OCI-LY7 (cell line): ENCODE measurements around the gene KRT80.

Experiments used
- CTCF ChIP-seq: fragments of 200-600 bp; sonication (generic); conservative IDR thresholded peaks from 2 replicates; pipeline ENCODE4 v1.5.1; 2014; ENCODE audit warnings: mild to moderate bottlenecking, antibody characterized with exemption, low read length, moderate library complexity, mixed read lengths
- EZH2phosphoT487 ChIP-seq: fragments of 200-600 bp; sonication (generic); IDR thresholded peaks from 2 replicates; pipeline ENCODE4 v1.6.1; 2018; ENCODE audit warnings: low read depth, borderline replicate concordance, mild to moderate bottlenecking, mixed run types, antibody characterized with exemption, low read length, moderate library complexity, mixed read lengths

GRCh38 chr12:52198454-52199215 is 6.8 kb upstream of the KRT80 start:
- TF ChIP-seq CTCF = no peak
- no peak for TF ChIP-seq EZH2phosphoT487
